Activated CD8-positive, alpha-beta memory T cell treated with anti-CD3 and anti-CD28 coated beads for 1 hour (primary cell): Measurements from ENCODE around the gene SRC.

ENCODE experiments used
- DNase-seq, 2 donors: peaks; one replicate each; pipeline ENCODE4 v3.0.0-alpha.2; 2020; ENCODE audit warnings: low read depth in 1 of 2; ENCODE audit errors: extremely low read depth in 1 of 2

SRC gene

GRCh38 chr20:37393863-37394542, 48.1 kb downstream of the SRC start:
- no peak for DNase-seq

GRCh38 chr20:37394543-37395409, 48.8 kb downstream of the SRC start:
- DNase-seq = no peak

GRCh38 chr20:37395410-37395797, 49.5 kb downstream of the SRC start:
- DNase-seq = no peak

- DNase-seq = no peak
Measured at GRCh38 chr20:37395921-37396415, 50.0 kb downstream of the SRC start.

- no peak for DNase-seq
Measured at GRCh38 chr20:37396416-37397075, 50.6 kb downstream of the SRC start.

- DNase-seq = no peak
Measured at GRCh38 chr20:37397076-37397953, 51.4 kb downstream of the SRC start.

GRCh38 chr20:37397954-37398749, 52.2 kb downstream of the SRC start:
- no peak for DNase-seq

- no peak for DNase-seq
Measured at GRCh38 chr20:37398750-37399621, 53.0 kb downstream of the SRC start.

GRCh38 chr20:37401282-37401929, 55.5 kb downstream of the SRC start:
- DNase-seq = no peak

GRCh38 chr20:37401930-37402675, 56.2 kb downstream of the SRC start:
- no peak for DNase-seq

- no peak for DNase-seq
Measured at GRCh38 chr20:37403107-37404033, 57.4 kb downstream of the SRC start.

GRCh38 chr20:37404461-37404890, 58.5 kb downstream of the SRC start:
- DNase-seq = no peak

- DNase-seq = no peak
Measured at GRCh38 chr20:37405351-37405897, 59.5 kb downstream of the SRC start.

GRCh38 chr20:37406010-37406998, 60.4 kb downstream of the SRC start:
- DNase-seq = no peak

- DNase-seq = no peak
Measured at GRCh38 chr20:37407019-37407566, 61.2 kb downstream of the SRC start.
